IPS DF 4.7 (cell line): ENCODE measurements around the gene PDIA2.

Experiments
- DNase-seq: peaks from one replicate; pipeline ENCODE4 v3.0.0-alpha.2; 2013; ENCODE audit warnings: low spot score; ENCODE audit errors: extremely low read depth

Gene PDIA2

GRCh38 chr16:280552-280951 is 2.4 kb upstream of the PDIA2 start, which contains the start of gene ARHGDIG:
ARHGDIG (plus strand) TSS chr16:280591; CDS start chr16:280681, 90 bp downstream.
- no peak for DNase-seq

- DNase-seq, result no peak
Measured at GRCh38 chr16:280991-281659, 1.8 kb upstream of the PDIA2 start.

DNA sequence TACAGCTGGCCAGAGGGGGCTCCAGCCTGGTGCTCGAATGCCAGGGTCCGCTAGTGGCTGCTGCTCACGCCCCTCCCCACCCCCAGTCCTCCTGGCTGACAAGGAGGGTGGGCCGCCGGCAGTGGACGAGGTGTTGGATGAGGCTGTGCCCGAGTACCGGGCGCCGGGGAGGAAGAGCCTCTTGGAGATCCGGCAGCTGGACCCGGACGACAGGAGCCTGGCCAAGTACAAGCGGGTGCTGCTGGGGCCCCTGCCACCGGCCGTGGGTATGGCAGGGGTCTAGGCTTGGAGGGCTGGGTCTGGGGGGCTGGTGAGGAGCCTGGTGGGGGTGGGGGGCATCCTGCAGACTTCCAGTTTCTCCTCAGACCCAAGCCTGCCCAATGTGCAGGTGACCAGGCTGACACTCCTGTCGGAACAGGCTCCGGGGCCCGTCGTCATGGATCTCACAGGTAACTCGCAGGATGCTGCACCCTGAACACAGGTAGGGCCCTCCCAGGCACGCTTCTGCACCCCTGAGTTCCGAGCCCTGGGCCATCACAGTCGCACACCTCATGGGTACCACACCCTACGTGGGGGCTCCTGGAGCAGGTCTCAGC is 1.2 kb upstream of the PDIA2 start:
- no peak for DNase-seq

GRCh38 chr16:282491-282890 is 473 bp upstream of the PDIA2 start:
- DNase-seq, result no peak

- DNase-seq, result no peak
Measured at GRCh38 chr16:284204-285120, 1.5 kb downstream of the PDIA2 start.

DNA sequence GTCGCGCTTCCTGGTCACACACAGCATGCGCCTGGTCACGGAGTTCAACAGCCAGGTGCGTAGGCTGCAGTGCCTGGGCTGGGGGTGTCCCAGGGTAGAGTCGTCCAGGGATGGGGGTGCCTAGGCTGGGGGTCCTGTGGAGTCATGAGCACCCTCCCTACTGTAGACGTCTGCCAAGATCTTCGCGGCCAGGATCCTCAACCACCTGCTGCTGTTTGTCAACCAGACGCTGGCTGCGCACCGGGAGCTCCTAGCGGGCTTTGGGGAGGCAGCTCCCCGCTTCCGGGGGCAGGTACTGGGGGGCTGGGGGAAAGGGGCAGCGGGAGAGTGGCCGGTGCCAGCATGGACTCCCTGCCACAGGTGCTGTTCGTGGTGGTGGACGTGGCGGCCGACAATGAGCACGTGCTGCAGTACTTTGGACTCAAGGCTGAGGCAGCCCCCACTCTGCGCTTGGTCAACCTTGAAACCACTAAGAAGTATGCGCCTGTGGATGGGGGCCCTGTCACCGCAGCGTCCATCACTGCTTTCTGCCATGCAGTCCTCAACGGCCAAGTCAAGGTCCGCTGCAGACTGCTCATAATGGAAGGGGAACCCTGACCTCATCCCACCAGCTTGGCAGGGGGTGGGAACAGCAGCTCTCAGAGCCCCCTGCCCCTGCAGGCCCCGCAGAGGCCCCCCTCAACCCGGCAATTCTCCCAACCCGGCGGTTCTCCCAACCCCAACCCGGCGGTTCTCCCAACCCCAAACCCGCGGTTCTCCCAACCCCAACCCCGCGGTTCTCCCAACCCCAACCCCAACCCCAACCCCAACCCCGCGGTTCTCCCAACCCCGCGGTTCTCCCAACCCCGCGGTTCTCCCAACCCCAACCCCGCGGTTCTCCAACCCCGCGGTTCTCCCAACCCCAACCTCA is 2.4 kb downstream of the PDIA2 start:
- no peak for DNase-seq

- DNase-seq, result no peak
Measured at GRCh38 chr16:286491-287297, 3.7 kb downstream of the PDIA2 start.

DNA sequence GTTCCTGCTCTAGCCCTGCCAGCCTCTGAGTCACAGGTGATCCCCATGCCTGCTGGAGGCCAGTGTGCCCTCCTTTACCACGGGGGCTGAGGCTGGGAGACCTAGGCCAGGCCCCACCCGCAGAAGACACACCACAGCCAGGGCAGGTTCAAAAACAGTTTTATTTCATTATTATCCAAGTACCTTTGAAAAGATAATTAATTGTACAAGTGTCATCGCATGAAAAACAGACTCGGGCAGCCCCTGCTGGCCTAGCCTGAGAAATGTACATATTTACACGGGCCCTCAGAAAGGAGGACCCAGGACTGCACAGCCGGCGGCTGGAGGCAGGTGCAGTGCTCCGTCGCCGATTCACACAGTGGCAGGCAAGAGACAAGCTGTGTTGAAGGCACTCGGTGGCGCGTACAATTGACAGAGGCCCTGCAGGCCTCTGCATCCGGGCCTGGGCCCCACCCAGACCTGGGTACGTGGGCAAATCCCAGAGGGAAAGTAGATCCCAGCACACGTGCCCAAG is 4.4 kb downstream of the PDIA2 start:
- no peak for DNase-seq

DNA sequence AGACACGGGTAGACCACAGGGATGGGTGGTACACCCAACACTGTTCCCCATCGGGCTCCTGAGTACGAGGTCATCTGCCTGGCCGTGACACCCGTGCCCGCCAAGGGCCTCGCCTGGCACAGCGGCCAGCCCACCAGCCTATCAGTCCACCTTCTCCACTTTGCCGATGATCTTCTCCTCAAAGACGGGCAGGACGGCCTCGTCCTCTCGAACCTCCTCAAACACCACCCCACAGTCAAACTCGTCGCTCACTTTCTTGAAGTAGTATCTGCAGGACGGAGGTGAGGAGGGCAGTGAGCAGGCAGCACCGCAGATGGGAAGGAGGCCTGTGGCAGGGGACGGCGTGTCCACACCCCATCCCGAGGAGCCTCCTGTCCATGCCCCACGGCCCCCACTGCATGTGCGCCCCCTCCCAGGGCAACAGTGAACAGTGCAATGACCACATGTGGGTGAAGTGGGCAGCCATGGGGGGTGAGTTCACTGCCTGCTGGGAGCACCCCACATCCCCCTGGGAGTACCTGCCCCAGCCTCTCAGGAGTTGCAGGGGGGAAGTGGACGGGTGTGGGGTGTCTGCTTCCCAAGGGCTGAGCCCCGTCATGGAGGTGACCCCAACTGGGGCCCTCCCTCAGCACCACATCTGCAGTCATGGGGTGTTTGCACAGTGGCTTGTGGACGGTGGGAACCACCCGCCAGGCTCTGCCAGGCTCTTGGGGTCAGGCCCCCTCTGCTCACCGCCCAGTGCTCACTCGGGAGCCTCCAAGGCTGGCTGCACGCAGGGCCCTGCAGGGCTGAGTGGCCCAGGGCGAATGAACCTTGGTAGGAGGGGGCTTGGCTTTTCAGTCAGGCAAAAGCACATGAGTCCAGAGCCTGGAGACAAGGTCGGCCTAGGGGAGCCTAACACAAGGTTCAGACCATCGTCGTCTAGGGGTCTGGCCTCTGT is 5.3 kb downstream of the PDIA2 start:
- DNase-seq, result no peak

DNA sequence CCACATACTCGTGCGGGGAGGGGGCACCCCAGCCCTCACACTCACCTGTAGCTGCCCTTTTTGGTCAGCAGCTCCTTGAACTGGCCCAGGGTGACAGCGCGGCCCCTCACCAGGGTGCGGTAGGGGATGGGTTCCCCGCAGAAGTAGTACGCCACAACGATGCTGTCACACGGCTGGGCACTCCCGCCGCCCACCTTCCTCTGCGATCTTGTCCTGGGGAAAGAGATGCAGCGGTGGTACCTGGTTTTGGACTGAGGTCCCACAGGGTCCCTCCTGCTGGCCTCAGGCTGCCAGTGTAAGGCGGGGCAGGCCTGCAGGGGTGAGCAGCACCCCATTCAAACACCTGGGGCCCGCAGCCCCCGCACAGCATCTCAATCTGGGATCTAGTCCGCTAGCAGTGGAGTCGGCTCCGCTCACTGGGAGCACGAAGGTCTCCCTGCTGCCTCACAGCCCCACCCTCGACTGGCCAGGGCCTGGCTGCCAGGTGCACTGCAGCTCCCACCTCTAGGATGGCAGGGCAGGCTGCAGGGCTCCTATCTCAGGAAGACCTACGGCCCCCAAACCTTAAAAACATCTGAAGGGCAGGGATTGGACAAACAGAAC is 6.5 kb downstream of the PDIA2 start:
- no peak for DNase-seq

GRCh38 chr16:290015-290680 is 7.2 kb downstream of the PDIA2 start:
- DNase-seq, result no peak

- DNase-seq, result no peak
Measured at GRCh38 chr16:290681-291405, 7.9 kb downstream of the PDIA2 start.

DNA sequence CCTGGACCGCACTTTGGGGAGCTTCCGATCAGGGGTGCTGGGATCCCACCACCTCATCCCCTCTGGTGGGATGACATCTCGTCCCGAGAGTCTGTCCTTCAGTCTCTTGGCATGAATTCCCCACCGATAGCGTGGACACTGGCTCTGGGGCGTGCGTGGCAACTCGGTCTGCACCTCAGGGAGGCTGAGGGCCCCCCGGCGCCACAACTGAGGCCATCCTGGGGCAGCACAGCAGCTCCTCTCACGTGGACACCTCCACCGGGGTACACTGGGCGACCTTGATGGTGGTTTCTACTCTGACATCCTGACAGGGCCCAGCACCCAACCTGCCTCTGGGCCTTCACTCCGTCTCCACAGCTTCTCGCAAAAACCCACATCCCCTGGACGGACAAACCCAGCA is 8.6 kb downstream of the PDIA2 start:
- DNase-seq, result no peak

- no peak for DNase-seq
Measured at GRCh38 chr16:293043-293775, 10.2 kb downstream of the PDIA2 start.

DNA sequence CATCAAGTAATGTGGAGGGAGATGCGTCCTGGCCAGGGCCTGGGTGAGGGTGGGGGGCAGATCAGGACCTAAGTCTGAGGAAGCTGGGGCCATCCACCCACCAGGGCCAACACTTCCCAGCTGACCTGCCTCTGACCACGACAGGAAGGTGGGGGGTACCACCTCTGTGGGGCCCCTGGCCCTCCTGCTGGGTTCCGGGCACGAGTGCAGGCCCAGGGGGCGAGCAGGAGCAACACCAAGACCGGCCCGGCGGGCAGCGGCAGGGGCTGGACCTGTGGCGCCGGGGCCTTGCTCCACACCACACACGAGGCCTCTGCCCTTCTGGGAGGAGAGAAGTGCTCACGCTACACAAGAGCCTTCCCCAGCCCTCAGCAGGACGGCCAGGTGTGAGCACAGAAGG is 13.3 kb downstream of the PDIA2 start:
- no peak for DNase-seq

GRCh38 chr16:296806-297510 is 14.0 kb downstream of the PDIA2 start:
- no peak for DNase-seq
